Measurements from ENCODE around the gene MKNK2. TPM values are rescaled to one million over a fixed set of nuclear protein-coding genes. Genes with fewer than 3 reads are reported as not detected.

Gene MKNK2
- total and polyA plus RNA-seq, 2 of the 13 experiments (the other 11 are each of a cell fraction or from before 2014, with no cell fraction given): 44.9 to 112 TPM

GRCh38 chr19:2059422-2060201 lies 8.6 kb upstream of the MKNK2 start:
- H3K27ac ChIP-seq (ENCODE audit: extremely low read length, insufficient read depth, low read length): peak overlapping the region; percentile 100
- ChIA-PET POLR2A (interaction anchor here (0.6 to 3.8 kb wide), 17 partner anchors 8 to 368 kb away, joined by 3 to 40 read pairs (median 3); partner anchors contain the start of gene MKNK2), CTCF (ENCODE audit: low intra/inter-chr PET ratio, low total read pairs) (no interaction called here)
- H3K27me3 ChIP-seq (ENCODE audit: control insufficient read depth in 1 of 2, insufficient read depth in 2 of 2, low read length in 2 of 2): no peaks in the 10 kb centered on the region; a peak in 1 of 5 replicates
- intact Hi-C loops (cut with micrococcal nuclease; ENCODE audit: unreplicated experiment): no loop called here
- ATAC-seq (peak; percentile 74), FAIRE-seq (peak; percentile 96), DNase-seq (ENCODE audit: low spot score) (peak; percentile 89)
- H4K20me1 ChIP-seq (ENCODE audit: insufficient read depth, low read length): no peaks in the 10 kb centered on the region
- H3K4me2 ChIP-seq (ENCODE audit: low read depth, low read length): peak overlapping the region; percentile 97
- peak overlapping the region; percentile 95 for H3K9ac ChIP-seq (ENCODE audit: insufficient read depth, low read depth, low read length)
- H3K9me3 ChIP-seq (ENCODE audit: low read length): no peaks in the 10 kb centered on the region
- H3K36me3 ChIP-seq (replicated peaks in 1 of 2; ENCODE audit: control insufficient read depth in 1 of 2, insufficient read depth in 2 of 2, low read length in 2 of 2): no peaks in the 10 kb centered on the region
- WGBS (ENCODE audit: low lambda C conversion rate): 18% methylated on average over 8 of the region's 24 CpGs
- H3K79me2 ChIP-seq (ENCODE audit: insufficient read depth, low read length): no peaks in the 10 kb centered on the region
- in situ Hi-C loops (cut with HindIII; ENCODE audit: extremely low pct_ligation_motif_present, low pct_unique_long_range_greater_than_20kb): loop anchor here (5.0 to 10.0 kb wide), 2 partner anchors 37 to 125 kb away; no protein-coding TSS in a partner anchor
- no peak overlapping the region for H2AFZ ChIP-seq (ENCODE audit: low read length)
- peaks cover 81% of the 10 kb centered on the region for H3K4me1 ChIP-seq (ENCODE audit: insufficient read depth, low read length)
- BruUV-seq (replicated peaks): no TSS peak
- peak overlapping the region; percentile 61 to 86 (median 76) for H3K4me3 ChIP-seq (replicated peaks in 1 of 3; ENCODE audit: insufficient read depth in 1 of 3, low read depth in 2 of 3, low read length in 3 of 3)
- TF ChIP-seq SOX6 (IDR thresholded peaks at IDR 0.05) (no peak), SOX6 (CRISPR knock-in tag; IDR thresholded peaks at IDR 0.05) (peak; percentile 79), GABPB1 (CRISPR knock-in tag; IDR thresholded peaks at IDR 0.05) (peak; percentile 83), ZNF552 (CRISPR knock-in tag; IDR thresholded peaks at IDR 0.05; ENCODE audit: borderline replicate concordance) (peak; percentile 44; the same call in 1 of the 2 replicates), ZNF350 (CRISPR knock-in tag; IDR thresholded peaks at IDR 0.05; ENCODE audit: borderline replicate concordance, low read depth) (no peak), MYNN (CRISPR knock-in tag; IDR thresholded peaks at IDR 0.05; ENCODE audit: low read depth) (0 out of 2 replicates have a peak, but pooled peaks have one; percentile 34), ZNF275 (CRISPR knock-in tag; IDR thresholded peaks at IDR 0.05; ENCODE audit: borderline replicate concordance) (peak; percentile 91), MEIS1 (CRISPR knock-in tag; IDR thresholded peaks at IDR 0.05; ENCODE audit: borderline replicate concordance) (no peak; the same call in 1 of the 2 replicates), EZH2 (conservative IDR thresholded peaks at IDR 0.05; ENCODE audit: low read depth, low read length) (no peak), SKI (IDR thresholded peaks at IDR 0.05; ENCODE audit: partially characterized antibody) (no peak), HCFC1 (IDR thresholded peaks at IDR 0.05; ENCODE audit: low read depth, low read length) (0 out of 2 replicates have a peak, but pooled peaks have one; percentile 3), HOXA7 (CRISPR knock-in tag; IDR thresholded peaks at IDR 0.05) (no peak), RBM22 (optimal IDR thresholded peaks at IDR 0.05; ENCODE audit: low read length) (peak; percentile 27), ARNTL (CRISPR knock-in tag; IDR thresholded peaks at IDR 0.05) (no peak; the same call in 1 of the 2 replicates), ZFP1 (CRISPR knock-in tag; IDR thresholded peaks at IDR 0.05) (peak; percentile 59; the same call in 1 of the 2 replicates), HMG20A (CRISPR knock-in tag; IDR thresholded peaks at IDR 0.05; ENCODE audit: borderline replicate concordance) (peak; percentile 61; the same call in 1 of the 2 replicates), HOXA5 (CRISPR knock-in tag; IDR thresholded peaks at IDR 0.05) (peak; percentile 34), ZSCAN30 (CRISPR knock-in tag; IDR thresholded peaks at IDR 0.05) (no peak), SATB2 (CRISPR knock-in tag; IDR thresholded peaks at IDR 0.05) (no peak), NFYB (CRISPR knock-in tag; IDR thresholded peaks at IDR 0.05) (no peak), WIZ (CRISPR knock-in tag; IDR thresholded peaks at IDR 0.05) (no peak), MAF1 (CRISPR knock-in tag; IDR thresholded peaks at IDR 0.05; ENCODE audit: borderline replicate concordance) (0 out of 2 replicates have a peak, but pooled peaks have one; percentile 31), ZNF746 (CRISPR knock-in tag; IDR thresholded peaks at IDR 0.05) (peak; percentile 49; the same call in 1 of the 2 replicates), CHD2 (IDR thresholded peaks at IDR 0.05; ENCODE audit: low read depth, low read length) (no peak), ZC3H13 (CRISPR knock-in tag; IDR thresholded peaks at IDR 0.05) (no peak)

Data from HepG2 (cell line).